Nucleus accumbens (tissue), 56 donors: Measurements from ENCODE around the gene PPP1R14B.

Experiments used
- DNase-seq, 56 donors: peaks; one replicate each; lab custom pipeline; 2025; lab: John Stamatoyannopoulos, UW

PPP1R14B gene

DNA sequence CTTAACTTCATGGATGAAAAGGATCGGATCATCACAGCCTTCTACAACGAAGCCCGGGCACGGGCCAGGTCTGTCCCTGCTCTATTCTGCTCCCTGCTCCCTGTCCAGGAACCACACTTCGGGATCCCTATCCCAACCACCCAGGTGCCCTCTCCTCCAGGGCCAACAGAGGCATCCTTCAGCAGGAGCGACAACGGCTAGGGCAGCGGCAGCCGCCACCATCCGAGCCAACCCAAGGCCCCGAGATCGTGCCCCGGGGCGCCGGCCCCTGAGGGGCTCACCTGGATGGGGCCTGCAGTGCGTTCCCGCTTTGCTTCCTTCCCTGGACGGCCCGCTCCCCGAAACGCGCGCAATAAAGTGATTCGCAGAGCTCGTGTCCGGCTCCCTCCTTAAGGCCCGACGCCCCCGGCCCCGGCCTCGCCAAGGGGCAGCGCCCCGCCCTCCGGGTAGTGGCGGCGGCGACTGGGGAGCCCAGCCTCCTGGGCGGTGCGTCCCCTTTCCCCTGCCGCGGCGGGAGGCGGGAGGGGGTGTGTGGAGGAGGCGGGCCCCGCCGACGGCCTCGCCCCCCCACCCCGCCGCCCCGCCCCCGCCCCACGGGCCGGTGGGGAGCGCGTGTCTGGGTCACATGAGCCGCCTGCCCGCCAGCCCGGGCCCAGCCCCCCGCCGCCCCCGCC, 12.7 kb downstream of the PPP1R14B start, which contains the start of gene VEGFB:
Gene VEGFB (plus strand): TSS at position 672 of the 674 bp plus-strand sequence. CDS start 250 bp downstream, outside the sequence.
- DNase-seq = peak in 43 of 56 donors; percentile 17 to 81 (median 48)

GRCh38 chr11:64232967-64233315, 13.8 kb downstream of the PPP1R14B start:
- DNase-seq = no peak

- DNase-seq = no peak
Observed at GRCh38 chr11:64232182-64232966, 14.4 kb downstream of the PPP1R14B start.

GRCh38 chr11:64231546-64231945, 15.2 kb downstream of the PPP1R14B start:
- DNase-seq = no peak

DNA sequence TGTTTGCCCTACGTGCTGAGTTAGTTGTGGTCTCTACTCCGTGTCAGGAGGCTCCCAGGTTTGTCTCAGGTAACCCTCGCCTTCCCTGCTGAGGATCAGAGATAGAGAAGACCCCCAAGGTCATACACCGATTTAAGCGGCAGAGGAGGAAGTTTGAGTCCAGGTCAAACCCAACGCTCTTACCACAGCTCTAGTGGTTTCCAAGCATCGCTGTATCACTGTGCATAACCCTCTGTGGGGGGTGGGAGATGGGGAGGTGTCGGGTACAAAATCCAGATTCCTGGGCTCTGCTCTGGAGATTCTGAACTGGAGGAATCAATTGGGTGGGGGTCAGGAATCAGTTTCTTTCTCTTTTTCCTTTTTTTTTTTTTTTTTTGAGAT, 15.8 kb downstream of the PPP1R14B start:
- no peak for DNase-seq

- DNase-seq = peak in 55 of 56 donors; percentile 49 to 95 (median 82)
Observed at GRCh38 chr11:64230171-64230984, 16.4 kb downstream of the PPP1R14B start, which contains the start of gene DNAJC4. Gene DNAJC4, plus strand, starts transcription at chr11:64230548. Its CDS starts 307 bp downstream, at chr11:64230855.

DNA sequence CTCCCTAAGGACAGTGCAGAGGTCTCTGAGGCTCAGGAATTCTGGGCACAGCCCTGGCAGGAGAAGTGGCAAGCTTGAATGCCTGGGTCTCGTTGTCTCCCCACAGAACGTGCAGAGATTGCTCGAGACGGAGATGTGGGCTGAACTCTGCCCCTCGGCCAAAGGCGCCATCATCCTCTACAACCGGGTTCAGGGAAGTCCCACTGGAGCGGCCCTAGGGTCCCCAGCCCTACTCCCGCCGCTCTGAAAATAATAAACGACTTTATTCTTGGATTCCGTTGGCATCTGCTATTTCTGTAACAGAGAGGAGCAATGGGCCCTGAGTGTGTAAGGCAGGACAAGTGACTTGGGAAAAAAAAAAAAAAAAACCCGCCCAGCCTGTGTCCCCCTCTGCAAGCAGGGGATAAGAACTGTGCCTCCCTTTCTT, 17.0 kb downstream of the PPP1R14B start:
- no peak for DNase-seq

GRCh38 chr11:64229090-64229743, 17.5 kb downstream of the PPP1R14B start:
- no peak for DNase-seq

DNA sequence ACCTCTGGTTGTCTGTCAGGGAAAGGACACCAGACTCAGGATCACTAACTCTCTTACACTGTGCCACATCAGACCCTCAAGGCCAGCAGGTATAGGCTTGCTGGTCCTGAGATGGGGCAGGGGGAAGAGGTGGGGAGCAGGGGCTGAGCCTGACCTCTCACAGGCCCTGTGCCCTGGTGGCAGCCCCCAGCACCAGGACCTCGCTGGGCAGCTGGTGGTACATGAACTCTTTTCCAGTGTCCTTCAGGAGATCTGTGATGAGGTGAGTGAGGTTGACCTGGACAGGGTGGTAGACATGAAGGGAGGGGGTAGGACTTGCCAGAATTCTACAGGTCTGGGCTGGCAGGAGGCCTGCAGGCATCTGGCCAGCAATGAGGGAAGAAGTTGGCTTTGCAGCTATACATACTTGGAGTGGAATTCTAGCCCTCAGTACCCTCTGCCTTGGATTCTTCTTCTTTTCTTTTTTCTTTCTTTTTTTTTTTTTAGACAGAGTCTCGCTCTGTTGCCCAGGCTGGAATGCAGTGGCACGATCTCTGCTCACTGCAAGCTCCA, 19.3 kb downstream of the PPP1R14B start:
- DNase-seq = no peak

DNA sequence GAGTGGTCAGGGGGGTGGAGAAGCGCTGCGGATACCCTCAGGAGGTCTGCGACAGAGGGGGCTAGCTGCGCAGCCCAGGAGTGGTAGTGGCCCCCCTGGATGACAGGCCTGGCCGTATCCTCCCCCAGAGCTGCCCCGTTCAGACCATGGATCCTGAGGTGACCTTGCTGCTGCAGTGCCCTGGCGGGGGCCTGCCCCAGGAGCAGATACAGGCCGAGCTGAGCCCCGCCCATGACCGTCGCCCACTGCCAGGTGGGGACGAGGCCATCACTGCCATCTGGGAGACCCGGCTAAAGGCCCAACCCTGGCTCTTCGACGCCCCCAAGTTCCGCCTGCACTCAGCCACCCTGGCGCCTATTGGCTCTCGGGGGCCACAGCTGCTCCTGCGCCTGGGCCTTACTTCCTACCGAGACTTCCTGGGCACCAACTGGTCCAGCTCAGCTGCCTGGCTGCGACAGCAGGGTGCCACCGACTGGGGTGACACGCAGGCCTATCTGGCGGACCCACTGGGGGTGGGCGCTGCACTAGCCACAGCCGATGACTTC, 20.2 kb downstream of the PPP1R14B start:
- peak in 8 of 56 donors; percentile 21 to 61 (median 42) for DNase-seq

DNA sequence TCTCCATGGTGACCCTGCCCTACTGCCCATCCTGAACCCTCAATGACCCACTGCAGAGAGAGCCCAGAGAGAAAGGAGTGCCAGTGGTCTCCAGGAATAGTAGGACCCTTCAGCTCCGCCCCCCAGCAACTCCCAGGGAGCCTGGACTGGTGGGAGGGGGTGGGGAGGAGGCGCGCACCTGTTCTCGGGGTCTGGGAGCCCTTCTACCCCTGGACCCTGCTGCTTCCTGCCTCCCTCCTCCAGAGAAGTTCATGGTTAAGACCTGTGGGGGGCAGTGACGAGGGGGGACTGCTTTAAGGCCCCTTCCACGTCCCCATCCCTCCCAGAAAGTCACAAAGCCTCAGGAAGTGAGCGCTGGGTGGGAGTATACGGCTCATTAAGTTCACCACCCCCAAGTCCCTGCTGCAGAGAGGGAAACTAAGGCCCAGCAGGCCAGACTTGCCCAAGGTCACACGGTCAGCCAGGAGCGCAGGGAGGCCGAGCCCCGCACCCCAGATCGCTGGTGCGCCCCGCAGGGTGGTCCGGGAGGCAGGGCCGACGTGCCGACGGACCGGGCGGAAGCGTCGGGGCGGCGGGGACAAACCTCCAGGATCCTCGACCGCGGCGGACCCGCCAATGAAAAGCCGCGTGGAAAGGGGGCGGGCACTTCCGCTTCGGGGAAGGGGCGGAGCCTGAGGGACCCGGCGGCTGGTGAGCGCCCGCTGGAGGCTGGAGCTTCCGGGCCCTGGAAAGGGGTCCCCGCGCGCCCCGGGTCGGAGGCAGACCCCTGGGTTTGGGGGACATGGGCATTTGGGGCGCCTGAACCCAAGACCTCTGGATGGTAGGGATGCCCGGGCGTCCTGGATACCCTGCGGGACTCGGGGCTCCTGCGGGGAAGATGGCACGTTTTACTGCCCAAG, 20.9 kb downstream of the PPP1R14B start, which contains the start of the genes NUDT22 and TRPT1:
Gene NUDT22 (plus strand): TSS at position 667 of the 899 bp plus-strand sequence. CDS start 379 bp downstream, outside the sequence.
Gene TRPT1 (minus strand): TSS at position 579 of the 899 bp plus-strand sequence. CDS start 326 bp downstream, at position 253.
- peak in 55 of 56 donors; percentile 53 to 94 (median 82) for DNase-seq

DNA sequence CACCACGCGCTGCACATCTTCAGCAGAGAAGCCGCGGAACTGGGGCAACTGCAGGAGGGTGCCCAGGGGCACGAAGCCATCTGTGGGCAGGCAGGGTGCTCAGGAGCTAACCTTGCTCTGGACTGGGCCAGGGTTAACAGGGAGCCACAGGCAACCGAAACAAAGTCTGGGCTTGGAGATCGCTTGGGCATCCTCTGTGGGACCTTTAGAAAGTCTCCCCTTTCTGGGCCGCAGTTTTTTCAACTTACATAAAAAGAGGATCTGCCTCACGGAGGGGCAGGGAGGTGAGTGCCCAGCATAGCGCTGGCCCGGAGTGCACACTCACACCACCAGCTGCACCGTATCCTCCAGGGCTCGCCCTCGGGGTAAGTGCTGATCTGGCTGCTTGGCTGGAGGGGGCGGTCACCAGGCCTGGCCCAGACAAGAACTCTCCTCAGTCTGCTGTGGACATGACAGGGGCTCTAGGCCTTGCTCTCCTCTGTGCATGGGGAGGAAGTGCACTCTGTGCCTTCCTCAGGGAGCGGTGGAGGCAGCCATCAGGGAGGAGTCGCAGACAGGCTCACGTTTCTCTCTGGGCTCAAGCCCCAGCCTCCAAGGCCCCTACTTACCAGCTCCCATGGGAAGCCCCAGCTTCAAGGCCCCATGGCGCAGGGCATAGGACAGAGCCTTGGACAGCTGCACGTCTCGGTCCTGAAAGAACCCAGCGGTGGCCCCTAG, 21.7 kb downstream of the PPP1R14B start:
- DNase-seq = no peak

DNA sequence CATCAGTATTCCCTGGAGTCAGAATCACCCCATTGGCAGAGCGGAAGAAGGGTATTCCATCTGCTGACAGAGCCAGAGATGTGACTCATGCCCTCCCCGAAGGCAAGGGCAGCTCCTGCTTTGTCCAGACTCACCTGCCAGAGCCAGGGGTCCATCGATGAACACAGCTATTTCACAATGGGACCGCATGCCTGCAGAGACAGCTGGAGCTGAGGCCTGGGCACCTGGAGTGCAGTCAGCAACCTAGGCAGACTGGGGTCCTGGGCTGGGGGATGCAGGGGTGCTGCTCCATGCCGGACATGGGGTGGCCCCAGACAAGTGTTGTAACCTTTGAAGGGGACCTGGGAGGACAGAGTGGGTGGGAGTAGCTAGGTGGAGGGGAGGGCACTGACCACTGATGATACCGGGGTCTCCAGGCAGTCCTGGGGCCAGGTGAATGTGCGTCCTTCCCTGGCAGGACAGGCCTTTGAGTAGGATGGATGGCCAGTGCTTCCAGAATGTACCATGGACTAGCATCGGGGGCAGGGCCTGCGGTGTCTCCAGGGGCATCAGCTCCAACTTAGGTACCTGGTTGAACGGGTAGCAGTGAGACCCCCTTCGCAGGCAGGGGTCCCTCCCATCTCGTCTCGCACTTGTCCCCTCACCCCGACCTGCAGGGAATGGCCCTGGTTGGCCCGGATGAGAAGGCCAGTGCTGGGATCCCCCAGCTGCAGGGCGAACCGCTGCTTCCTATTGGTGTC, 22.4 kb downstream of the PPP1R14B start:
- no peak for DNase-seq

GRCh38 chr11:64223001-64223651, 23.6 kb downstream of the PPP1R14B start:
- DNase-seq = no peak

GRCh38 chr11:64222651-64223000, 24.1 kb downstream of the PPP1R14B start:
- no peak for DNase-seq

- DNase-seq = no peak
Observed at GRCh38 chr11:64220798-64221197, 25.9 kb downstream of the PPP1R14B start.

DNA sequence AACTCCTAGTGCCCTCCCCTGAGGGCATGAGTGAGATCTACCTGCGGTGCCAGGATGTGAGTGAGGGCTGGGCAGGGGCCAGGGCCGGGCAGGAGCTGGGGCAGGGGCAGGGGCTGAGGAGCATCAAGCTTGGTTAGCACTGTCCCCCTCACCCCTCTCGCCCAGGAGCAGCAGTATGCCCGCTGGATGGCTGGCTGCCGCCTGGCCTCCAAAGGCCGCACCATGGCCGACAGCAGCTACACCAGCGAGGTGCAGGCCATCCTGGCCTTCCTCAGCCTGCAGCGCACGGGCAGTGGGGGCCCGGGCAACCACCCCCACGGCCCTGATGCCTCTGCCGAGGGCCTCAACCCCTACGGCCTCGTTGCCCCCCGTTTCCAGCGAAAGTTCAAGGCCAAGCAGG, 26.5 kb downstream of the PPP1R14B start:
- no peak for DNase-seq
